Endothelial cell (in vitro differentiated cells): ENCODE measurements around the gene PNP. TPM values are rescaled to one million over a fixed set of nuclear protein-coding genes. Genes with fewer than 3 reads are reported as not detected.

Experiments used
- DNase-seq: peaks from one replicate; pipeline ENCODE4 v3.0.0; 2021; ENCODE audit warnings: low spot score
- H3K27ac Mint-ChIP-seq: one replicate; pipeline ENCODE4 v1.8.0; 2021; ENCODE audit warnings: mixed read lengths, inconsistent platforms; ENCODE audit not compliant: unreplicated experiment
- H3K27me3 Mint-ChIP-seq: one replicate; pipeline ENCODE4 v1.8.0; 2021; ENCODE audit warnings: mild to moderate bottlenecking, moderate library complexity, mixed read lengths, inconsistent platforms; ENCODE audit not compliant: unreplicated experiment
- H3K36me3 Mint-ChIP-seq: one replicate; pipeline ENCODE4 v1.8.0; 2021; ENCODE audit warnings: mild to moderate bottlenecking, low read depth, mixed read lengths, inconsistent platforms; ENCODE audit not compliant: unreplicated experiment
- H3K4me1 Mint-ChIP-seq: one replicate; pipeline ENCODE4 v1.8.0; 2021; ENCODE audit warnings: mild to moderate bottlenecking, mixed read lengths, inconsistent platforms; ENCODE audit not compliant: unreplicated experiment
- H3K4me3 Mint-ChIP-seq: one replicate; pipeline ENCODE4 v1.8.0; 2021; ENCODE audit warnings: mild to moderate bottlenecking, mixed read lengths, inconsistent platforms; ENCODE audit not compliant: unreplicated experiment
- H3K9me3 Mint-ChIP-seq: one replicate; pipeline ENCODE4 v1.8.0; 2021; ENCODE audit warnings: mixed read lengths, inconsistent platforms; ENCODE audit not compliant: unreplicated experiment
- CTCF ChIP-seq: fragments of 200-600 bp; sonication (generic); IDR thresholded peaks from one replicate; pipeline ENCODE4 v1.5.0; 2021; ENCODE audit warnings: antibody characterized with exemption; ENCODE audit not compliant: unreplicated experiment
- total RNA-seq: library from RNA; stranded (reverse); fragmentation: NEBNext Ultra II Directional; extraction: Animal tissue kit (Norgen Biotek cat#: 25700); gene quantifications from one replicate; pipeline ENCODE4 v1.2.1, GENCODE V29; 2021; ENCODE audit not compliant: unreplicated experiment

PNP gene
- total RNA-seq, 1 donor from 2014 or later: 322 TPM

- H3K27me3 Mint-ChIP-seq: peaks cover 15% of the 10 kb centered on the region
- DNase-seq: no peak
- no peak for TF ChIP-seq CTCF
- no peaks in the 10 kb centered on the region for H3K9me3 Mint-ChIP-seq
- H3K27ac Mint-ChIP-seq: peak overlapping the region; percentile 74
- H3K36me3 Mint-ChIP-seq: peaks cover 32% of the 10 kb centered on the region
- peak overlapping the region; percentile 96 for H3K4me3 Mint-ChIP-seq
- H3K4me1 Mint-ChIP-seq: peaks cover 22% of the 10 kb centered on the region
Measured at GRCh38 chr14:20460458-20461224, 8.6 kb upstream of the PNP start.

GRCh38 chr14:20461225-20462141, 7.7 kb upstream of the PNP start, which contains the start of gene PIP4P1:
Gene PIP4P1 (minus strand): TSS chr14:20461434. CDS start chr14:20461325, 109 bp downstream.
- no peak for TF ChIP-seq CTCF
- peak within 1 kb of the TSS; percentile 96 for H3K4me3 Mint-ChIP-seq
- H3K4me1 Mint-ChIP-seq: peaks cover 23% of the 10 kb centered on the region

GRCh38 chr14:20468764-20469241, 403 bp upstream of the PNP start:
- DNase-seq: peak; percentile 31

More at GRCh38 chr14:20461225-20462141, 7.7 kb upstream of the PNP start, which contains the start of gene PIP4P1:
- peak; percentile 96 for DNase-seq
- H3K9me3 Mint-ChIP-seq: no peaks in the 10 kb centered on the region
- peaks cover 15% of the 10 kb centered on the region for H3K27me3 Mint-ChIP-seq
- peaks cover 32% of the 10 kb centered on the region for H3K36me3 Mint-ChIP-seq
- peak within 1 kb of the TSS; percentile 95 for H3K27ac Mint-ChIP-seq

GRCh38 chr14:20469890-20470602, 840 bp downstream of the PNP start:
- Mint-ChIP-seq H3K36me3 (peaks cover 46% of the 10 kb centered on the region), H3K27me3 (peaks cover 19% of the 10 kb centered on the region), H3K4me3 (peak overlapping the region; percentile 99), H3K9me3 (no peaks in the 10 kb centered on the region), H3K27ac (peak overlapping the region; percentile 90), H3K4me1 (peaks cover 52% of the 10 kb centered on the region)
- DNase-seq: peak; percentile 19
- TF ChIP-seq CTCF: no peak

More at GRCh38 chr14:20468764-20469241, 403 bp upstream of the PNP start:
- H3K27ac Mint-ChIP-seq: peak overlapping the region; percentile 90
- peak overlapping the region; percentile 99 for H3K4me3 Mint-ChIP-seq
- H3K36me3 Mint-ChIP-seq: peaks cover 34% of the 10 kb centered on the region
- TF ChIP-seq CTCF: no peak
- H3K4me1 Mint-ChIP-seq: peaks cover 40% of the 10 kb centered on the region
- no peaks in the 10 kb centered on the region for H3K9me3 Mint-ChIP-seq
- peaks cover 15% of the 10 kb centered on the region for H3K27me3 Mint-ChIP-seq
